Measurements from ENCODE around the gene C11orf24. TPM values are rescaled to one million over a fixed set of nuclear protein-coding genes. Genes with fewer than 3 reads are reported as not detected.

Gene C11orf24
- polyA plus RNA-seq, 2 of the 4 experiments (the other 2 are of a cell fraction): 29.4 to 43.8 TPM

DNA sequence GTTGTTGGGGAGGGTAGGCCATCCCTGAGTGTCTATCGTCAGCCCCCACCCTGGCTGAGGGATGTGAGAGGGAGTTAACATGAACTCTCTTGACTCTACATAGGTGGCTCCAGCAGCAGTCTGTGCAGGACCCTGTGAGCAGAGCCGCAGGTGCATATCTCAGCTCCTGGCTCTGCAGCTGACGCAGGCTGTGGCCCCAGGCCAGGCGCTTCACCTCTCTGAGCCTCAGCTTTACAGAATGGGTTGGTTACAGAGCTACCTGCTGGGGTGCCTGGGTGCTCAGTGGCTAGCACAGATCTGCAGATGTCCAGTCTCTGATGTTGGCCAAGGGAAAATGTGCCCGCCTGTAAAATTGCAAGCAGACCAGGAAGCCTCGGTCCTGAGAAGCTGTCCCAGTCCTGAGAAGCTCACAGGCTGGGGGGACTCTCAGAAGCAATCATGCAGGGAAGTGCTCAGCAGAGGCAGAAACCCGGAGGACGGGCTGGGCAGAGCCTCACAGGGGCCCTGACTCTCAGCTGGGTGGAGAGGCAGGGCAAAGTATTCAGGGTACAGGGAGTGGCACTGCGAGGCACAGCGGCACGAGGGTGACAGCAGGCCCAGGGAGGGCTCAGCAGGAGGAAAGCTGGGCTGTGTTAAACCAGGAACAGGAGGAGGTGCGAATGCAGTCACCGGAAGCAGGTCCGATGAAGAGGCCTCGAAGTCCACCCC, 24.7 kb upstream of the C11orf24 start:
- Histone ChIP-seq H3K27ac (peak overlapping the region in 1 of 2 experiments; percentile 82; a peak in 3 of 6 replicates), H3K4me3 (no peak overlapping the region), H3K4me2 (no peak overlapping the region), H3K9me3 (no peaks in the 10 kb centered on the region), H3K4me1 (peaks cover 20% of the 10 kb centered on the region)
- TF ChIP-seq, protein P1, sequence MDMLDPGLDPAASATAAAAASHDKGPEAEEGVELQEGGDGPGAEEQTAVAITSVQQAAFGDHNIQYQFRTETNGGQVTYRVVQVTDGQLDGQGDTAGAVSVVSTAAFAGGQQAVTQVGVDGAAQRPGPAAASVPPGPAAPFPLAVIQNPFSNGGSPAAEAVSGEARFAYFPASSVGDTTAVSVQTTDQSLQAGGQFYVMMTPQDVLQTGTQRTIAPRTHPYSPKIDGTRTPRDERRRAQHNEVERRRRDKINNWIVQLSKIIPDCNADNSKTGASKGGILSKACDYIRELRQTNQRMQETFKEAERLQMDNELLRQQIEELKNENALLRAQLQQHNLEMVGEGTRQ (IDR thresholded peaks at IDR 0.05): no peak
- TF ChIP-seq ZFP36 (IDR thresholded peaks at IDR 0.05; ENCODE audit: borderline replicate concordance, partially characterized antibody) (no peak), KDM1A (IDR thresholded peaks at IDR 0.05; ENCODE audit: low read depth) (no peak), SMC3 (IDR thresholded peaks at IDR 0.05) (no peak), TP53 (CRISPR knock-in tag; IDR thresholded peaks at IDR 0.05) (no peak), EP300 (IDR thresholded peaks at IDR 0.05) (no peak), SREBF2 (IDR thresholded peaks at IDR 0.05) (no peak), NR3C1 (IDR thresholded peaks at IDR 0.05) (no peak), PHF8 (IDR thresholded peaks at IDR 0.05; ENCODE audit: borderline replicate concordance, low read depth) (no peak), EHF (CRISPR knock-in tag; IDR thresholded peaks at IDR 0.05) (no peak), FOSL2 (IDR thresholded peaks at IDR 0.05) (no peak), FOSL2 (CRISPR knock-in tag; IDR thresholded peaks at IDR 0.05) (no peak)
- TF ChIP-seq, protein P2, sequence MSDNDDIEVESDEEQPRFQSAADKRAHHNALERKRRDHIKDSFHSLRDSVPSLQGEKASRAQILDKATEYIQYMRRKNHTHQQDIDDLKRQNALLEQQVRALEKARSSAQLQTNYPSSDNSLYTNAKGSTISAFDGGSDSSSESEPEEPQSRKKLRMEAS (IDR thresholded peaks at IDR 0.05): no peak
- TF ChIP-seq, protein P3, sequence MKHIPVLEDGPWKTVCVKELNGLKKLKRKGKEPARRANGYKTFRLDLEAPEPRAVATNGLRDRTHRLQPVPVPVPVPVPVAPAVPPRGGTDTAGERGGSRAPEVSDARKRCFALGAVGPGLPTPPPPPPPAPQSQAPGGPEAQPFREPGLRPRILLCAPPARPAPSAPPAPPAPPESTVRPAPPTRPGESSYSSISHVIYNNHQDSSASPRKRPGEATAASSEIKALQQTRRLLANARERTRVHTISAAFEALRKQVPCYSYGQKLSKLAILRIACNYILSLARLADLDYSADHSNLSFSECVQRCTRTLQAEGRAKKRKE (CRISPR knock-in tag; IDR thresholded peaks at IDR 0.05; ENCODE audit: low read depth): no peak
- TF ChIP-seq, protein P4, sequence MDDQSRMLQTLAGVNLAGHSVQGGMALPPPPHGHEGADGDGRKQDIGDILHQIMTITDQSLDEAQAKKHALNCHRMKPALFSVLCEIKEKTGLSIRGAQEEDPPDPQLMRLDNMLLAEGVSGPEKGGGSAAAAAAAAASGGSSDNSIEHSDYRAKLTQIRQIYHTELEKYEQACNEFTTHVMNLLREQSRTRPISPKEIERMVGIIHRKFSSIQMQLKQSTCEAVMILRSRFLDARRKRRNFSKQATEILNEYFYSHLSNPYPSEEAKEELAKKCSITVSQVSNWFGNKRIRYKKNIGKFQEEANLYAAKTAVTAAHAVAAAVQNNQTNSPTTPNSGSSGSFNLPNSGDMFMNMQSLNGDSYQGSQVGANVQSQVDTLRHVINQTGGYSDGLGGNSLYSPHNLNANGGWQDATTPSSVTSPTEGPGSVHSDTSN (IDR thresholded peaks at IDR 0.05): no peak
- ATAC-seq: no peak
- no peak for DNase-seq (ENCODE audit: low read depth in 1 of 2, low spot score in 1 of 2)
- 93% methylated on average over 15 of the region's 15 CpGs for WGBS (ENCODE audit: missing lambda C conversion rate)
- POLR2A ChIA-PET: no interaction called here
- CTCF ChIA-PET: interaction anchor here (0.6 to 7.0 kb wide), 35 partner anchors 10 to 690 kb away, joined by 3 to 131 read pairs (median 8); partner anchors contain the start of genes C11orf24 and LRP5
- FAIRE-seq: no peak

DNA sequence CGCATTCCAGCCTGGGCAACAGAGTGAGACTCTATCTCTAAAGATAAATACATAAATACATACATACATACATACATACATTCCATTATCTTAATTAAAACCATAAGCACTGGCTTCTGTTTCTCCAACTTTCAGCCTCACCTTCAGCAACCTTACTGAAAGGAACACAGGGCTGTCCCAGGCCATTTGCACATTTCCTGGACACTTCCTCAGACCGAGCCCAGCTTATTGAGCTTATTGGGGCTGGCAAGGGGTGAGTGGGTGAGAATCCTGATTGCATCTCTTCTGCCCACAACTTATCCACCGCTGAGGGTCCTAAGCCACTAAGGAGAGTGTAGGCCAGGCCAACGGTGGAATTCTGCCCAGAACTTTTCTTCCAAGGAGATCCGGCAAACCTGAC, 24.2 kb upstream of the C11orf24 start:
- Histone ChIP-seq H3K27ac (no peak overlapping the region), H3K4me2 (no peak overlapping the region), H3K4me1 (peaks cover 20% of the 10 kb centered on the region), H3K9me3 (no peaks in the 10 kb centered on the region), H3K4me3 (no peak overlapping the region)
- WGBS (ENCODE audit: missing lambda C conversion rate): 91% methylated on average over 5 of the region's 5 CpGs
- TF ChIP-seq KDM5A (IDR thresholded peaks at IDR 0.05) (no peak), ZFP36 (IDR thresholded peaks at IDR 0.05; ENCODE audit: borderline replicate concordance, partially characterized antibody) (no peak), FOSL2 (IDR thresholded peaks at IDR 0.05) (no peak), FOSL2 (CRISPR knock-in tag; IDR thresholded peaks at IDR 0.05) (no peak), NR3C1 (IDR thresholded peaks at IDR 0.05) (no peak)
- no peak for FAIRE-seq
- ChIA-PET POLR2A (interaction anchor here (1.0 kb wide), 1 partner anchor 24 kb away, joined by 5 read pairs; the partner anchor contains the start of gene C11orf24), CTCF (interaction anchor here (0.8 to 7.0 kb wide), 10 partner anchors 13 to 198 kb away, joined by 3 to 131 read pairs (median 14); partner anchors contain the start of genes C11orf24 and LRP5)
- DNase-seq (ENCODE audit: low read depth in 1 of 2, low spot score in 1 of 2): no peak
- no peak for ATAC-seq

DNA sequence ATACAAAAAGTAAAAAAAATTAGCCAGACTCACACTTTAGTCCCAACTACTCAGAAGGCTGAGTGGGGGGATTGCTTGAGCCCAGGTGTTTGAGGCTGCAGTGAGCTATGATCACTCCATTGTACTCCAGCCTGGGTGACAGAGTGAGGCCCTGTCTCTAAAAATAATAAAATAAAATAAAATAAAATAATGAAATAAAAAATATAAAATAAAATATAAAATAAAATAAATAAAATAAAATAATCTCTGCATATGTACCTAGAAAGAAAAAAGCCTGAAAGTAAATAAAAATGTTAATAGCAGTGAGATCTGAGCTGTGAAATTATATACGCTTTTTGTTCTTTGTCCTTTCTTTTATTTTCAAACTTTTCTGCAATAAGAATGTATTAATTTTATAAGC, 23.5 kb upstream of the C11orf24 start:
- 94% methylated on average over 1 of the region's 1 CpG for WGBS (ENCODE audit: missing lambda C conversion rate)
- Histone ChIP-seq H3K4me3 (no peak overlapping the region), H3K4me2 (no peak overlapping the region), H3K4me1 (peaks cover 20% of the 10 kb centered on the region), H3K27ac (no peak overlapping the region), H3K9me3 (peaks cover 3% of the 10 kb centered on the region; the same call in 1 of the 3 replicates)
- no peak for FAIRE-seq
- ChIA-PET CTCF (interaction anchor here (0.8 to 7.0 kb wide), 8 partner anchors 14 to 199 kb away, joined by 4 to 131 read pairs (median 42); partner anchors contain the start of genes C11orf24 and LRP5), POLR2A (interaction anchor here (1.0 kb wide), 1 partner anchor 23 kb away, joined by 5 read pairs; the partner anchor contains the start of gene C11orf24)
- TF ChIP-seq TP53 (CRISPR knock-in tag; IDR thresholded peaks at IDR 0.05): no peak
- TF ChIP-seq ZC3H11A (IDR thresholded peaks at IDR 0.05): no peak
- no peak for TF ChIP-seq MYC (IDR thresholded peaks at IDR 0.05; ENCODE audit: borderline replicate concordance, low read length)
- no peak for TF ChIP-seq JUN (IDR thresholded peaks at IDR 0.05)
- no peak for TF ChIP-seq JUNB (IDR thresholded peaks at IDR 0.05)
- no peak for TF ChIP-seq NPAS2 (CRISPR knock-in tag; IDR thresholded peaks at IDR 0.05; ENCODE audit: borderline replicate concordance)
- TF ChIP-seq RAD21 (conservative IDR thresholded peaks at IDR 0.05 in 1 of 2, IDR thresholded peaks at IDR 0.05 in 1 of 2): no peak
- TF ChIP-seq PHF8 (IDR thresholded peaks at IDR 0.05; ENCODE audit: borderline replicate concordance, low read depth): no peak
- DNase-seq (ENCODE audit: low read depth in 1 of 2, low spot score in 1 of 2): no peak
- no peak for ATAC-seq
